NCI-H748 treated with DMSO at 0.1 percent for 48 hours (cell line): Measurements from ENCODE around the gene TENT4B.
"Not testable (repeated sequence)": the region's sequence is repeated elsewhere in the genome, so short reads cannot be mapped to it uniquely, and the experiment has no call there.

Experiments used
- DNase-seq: peaks from one replicate; lab custom pipeline; 2025; lab: John Stamatoyannopoulos, UW

Gene TENT4B

GRCh38 chr16:50234771-50235556, 81.9 kb downstream of the TENT4B start:
- no peak for DNase-seq

GRCh38 chr16:50235581-50235980, 82.5 kb downstream of the TENT4B start:
- DNase-seq: no peak

GRCh38 chr16:50238314-50238713, 85.2 kb downstream of the TENT4B start:
- DNase-seq: no peak

GRCh38 chr16:50238868-50239301, 85.8 kb downstream of the TENT4B start:
- no peak for DNase-seq

GRCh38 chr16:50243024-50243423, 89.9 kb downstream of the TENT4B start:
- not testable (repeated sequence) for DNase-seq

GRCh38 chr16:50244140-50244503, 91.0 kb downstream of the TENT4B start:
- DNase-seq: no peak

- no peak for DNase-seq
Observed at GRCh38 chr16:50244504-50245416, 91.7 kb downstream of the TENT4B start.

- DNase-seq: no peak
Observed at GRCh38 chr16:50245417-50246298, 92.6 kb downstream of the TENT4B start.

GRCh38 chr16:50246299-50247122, 93.4 kb downstream of the TENT4B start:
- DNase-seq: no peak

GRCh38 chr16:50247123-50247905, 94.2 kb downstream of the TENT4B start:
- no peak for DNase-seq

- no peak for DNase-seq
Observed at GRCh38 chr16:50247906-50248608, 95.0 kb downstream of the TENT4B start.

- no peak for DNase-seq
Observed at GRCh38 chr16:50248845-50249244, 95.7 kb downstream of the TENT4B start.

GRCh38 chr16:50251375-50252081, 98.4 kb downstream of the TENT4B start:
- DNase-seq: no peak

- no peak for DNase-seq
Observed at GRCh38 chr16:50252082-50252611, 99.0 kb downstream of the TENT4B start.

GRCh38 chr16:50252874-50253513, 99.9 kb downstream of the TENT4B start:
- DNase-seq: no peak

- DNase-seq: no peak
Observed at GRCh38 chr16:50253514-50253910, 100.4 kb downstream of the TENT4B start.

GRCh38 chr16:50254072-50254471, 101.0 kb downstream of the TENT4B start:
- no peak for DNase-seq

- no peak for DNase-seq
Observed at GRCh38 chr16:50255538-50255937, 102.4 kb downstream of the TENT4B start.
